ENCODE results near the gene OR6A2. TPM values are rescaled to one million over a fixed set of nuclear protein-coding genes. Genes with fewer than 3 reads are reported as not detected.

Gene OR6A2
- total and polyA plus RNA-seq, 9 of the 15 experiments (the other 6 are each of a cell fraction or from before 2014, with no cell fraction given) = 0.04 to 0.69 (median 0.35) TPM; not detected in 2

DNA sequence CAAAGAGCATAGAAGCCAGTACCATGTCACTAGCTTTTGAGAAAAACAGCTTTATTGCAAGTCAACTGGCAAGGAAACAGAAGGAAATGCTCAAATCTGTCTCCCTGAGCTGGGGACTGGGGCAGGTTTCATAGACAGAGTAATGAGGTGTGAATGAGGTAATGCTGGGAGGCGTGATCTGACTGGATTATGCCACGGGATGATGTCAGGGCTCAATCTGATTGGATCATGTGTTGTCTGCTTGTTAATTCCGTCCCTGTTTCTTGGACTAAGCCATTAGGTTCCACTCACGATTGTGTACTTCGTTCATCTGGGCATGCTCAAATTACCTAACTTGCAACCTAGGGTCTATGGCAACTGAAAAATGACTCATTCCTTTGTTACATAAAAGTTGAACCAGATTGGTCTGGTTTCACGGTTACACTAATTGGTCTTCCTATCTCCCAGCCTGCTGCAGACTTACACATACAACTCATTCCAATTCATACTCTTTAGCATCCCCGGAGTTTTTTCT, 25.8 kb upstream of the OR6A2 start (continued):
- TF ChIP-seq, protein P1, sequence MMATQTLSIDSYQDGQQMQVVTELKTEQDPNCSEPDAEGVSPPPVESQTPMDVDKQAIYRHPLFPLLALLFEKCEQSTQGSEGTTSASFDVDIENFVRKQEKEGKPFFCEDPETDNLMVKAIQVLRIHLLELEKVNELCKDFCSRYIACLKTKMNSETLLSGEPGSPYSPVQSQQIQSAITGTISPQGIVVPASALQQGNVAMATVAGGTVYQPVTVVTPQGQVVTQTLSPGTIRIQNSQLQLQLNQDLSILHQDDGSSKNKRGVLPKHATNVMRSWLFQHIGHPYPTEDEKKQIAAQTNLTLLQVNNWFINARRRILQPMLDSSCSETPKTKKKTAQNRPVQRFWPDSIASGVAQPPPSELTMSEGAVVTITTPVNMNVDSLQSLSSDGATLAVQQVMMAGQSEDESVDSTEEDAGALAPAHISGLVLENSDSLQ (IDR thresholded peaks at IDR 0.05) = peak; percentile 16; the same call in 1 of the 2 replicates
- TF ChIP-seq JUND (IDR thresholded peaks at IDR 0.05; ENCODE audit: borderline replicate concordance, low read depth, low read length) (peak; percentile 71; the same call in 1 of the 2 replicates), JUND (tag; IDR thresholded peaks at IDR 0.05; ENCODE audit: borderline replicate concordance, low read depth, low read length) (peak; percentile 69; the same call in 2 of the 3 replicates), TGIF2 (CRISPR knock-in tag; IDR thresholded peaks at IDR 0.05) (no peak), RFX1 (IDR thresholded peaks at IDR 0.05) (peak; percentile 40), ZEB2 (IDR thresholded peaks at IDR 0.05) (peak; percentile 54; the same call in 1 of the 2 replicates), NR2F6 (CRISPR knock-in tag; IDR thresholded peaks at IDR 0.05) (no peak), NRF1 (conservative IDR thresholded peaks at IDR 0.05 in 1 of 2, IDR thresholded peaks at IDR 0.05 in 1 of 2) (peak; percentile 44 to 55), ZNF583 (CRISPR knock-in tag; IDR thresholded peaks at IDR 0.05) (no peak), TBL1XR1 (IDR thresholded peaks at IDR 0.05; ENCODE audit: low read length in 2 of 2) (no peak), BMI1 (IDR thresholded peaks at IDR 0.05; ENCODE audit: low read length) (no peak), ATF7 (IDR thresholded peaks at IDR 0.05) (peak; percentile 94), BRF1 (IDR thresholded peaks at IDR 0.05; ENCODE audit: borderline replicate concordance, extremely low read depth, insufficient read length) (no peak), SOX6 (IDR thresholded peaks at IDR 0.05) (0 out of 2 replicates have a peak, but pooled peaks have one; percentile 55), XRCC5 (IDR thresholded peaks at IDR 0.05; ENCODE audit: low read depth, low read length) (no peak), GABPA (tag; conservative IDR thresholded peaks at IDR 0.05; ENCODE audit: low read depth) (0 out of 2 replicates have a peak, but pooled peaks have one; percentile 13), SNIP1 (IDR thresholded peaks at IDR 0.05; ENCODE audit: low read depth) (no peak), NCOA1 (IDR thresholded peaks at IDR 0.05; ENCODE audit: low read depth) (peak; percentile 47; the same call in 1 of the 2 replicates)
- TF ChIP-seq, protein P2, sequence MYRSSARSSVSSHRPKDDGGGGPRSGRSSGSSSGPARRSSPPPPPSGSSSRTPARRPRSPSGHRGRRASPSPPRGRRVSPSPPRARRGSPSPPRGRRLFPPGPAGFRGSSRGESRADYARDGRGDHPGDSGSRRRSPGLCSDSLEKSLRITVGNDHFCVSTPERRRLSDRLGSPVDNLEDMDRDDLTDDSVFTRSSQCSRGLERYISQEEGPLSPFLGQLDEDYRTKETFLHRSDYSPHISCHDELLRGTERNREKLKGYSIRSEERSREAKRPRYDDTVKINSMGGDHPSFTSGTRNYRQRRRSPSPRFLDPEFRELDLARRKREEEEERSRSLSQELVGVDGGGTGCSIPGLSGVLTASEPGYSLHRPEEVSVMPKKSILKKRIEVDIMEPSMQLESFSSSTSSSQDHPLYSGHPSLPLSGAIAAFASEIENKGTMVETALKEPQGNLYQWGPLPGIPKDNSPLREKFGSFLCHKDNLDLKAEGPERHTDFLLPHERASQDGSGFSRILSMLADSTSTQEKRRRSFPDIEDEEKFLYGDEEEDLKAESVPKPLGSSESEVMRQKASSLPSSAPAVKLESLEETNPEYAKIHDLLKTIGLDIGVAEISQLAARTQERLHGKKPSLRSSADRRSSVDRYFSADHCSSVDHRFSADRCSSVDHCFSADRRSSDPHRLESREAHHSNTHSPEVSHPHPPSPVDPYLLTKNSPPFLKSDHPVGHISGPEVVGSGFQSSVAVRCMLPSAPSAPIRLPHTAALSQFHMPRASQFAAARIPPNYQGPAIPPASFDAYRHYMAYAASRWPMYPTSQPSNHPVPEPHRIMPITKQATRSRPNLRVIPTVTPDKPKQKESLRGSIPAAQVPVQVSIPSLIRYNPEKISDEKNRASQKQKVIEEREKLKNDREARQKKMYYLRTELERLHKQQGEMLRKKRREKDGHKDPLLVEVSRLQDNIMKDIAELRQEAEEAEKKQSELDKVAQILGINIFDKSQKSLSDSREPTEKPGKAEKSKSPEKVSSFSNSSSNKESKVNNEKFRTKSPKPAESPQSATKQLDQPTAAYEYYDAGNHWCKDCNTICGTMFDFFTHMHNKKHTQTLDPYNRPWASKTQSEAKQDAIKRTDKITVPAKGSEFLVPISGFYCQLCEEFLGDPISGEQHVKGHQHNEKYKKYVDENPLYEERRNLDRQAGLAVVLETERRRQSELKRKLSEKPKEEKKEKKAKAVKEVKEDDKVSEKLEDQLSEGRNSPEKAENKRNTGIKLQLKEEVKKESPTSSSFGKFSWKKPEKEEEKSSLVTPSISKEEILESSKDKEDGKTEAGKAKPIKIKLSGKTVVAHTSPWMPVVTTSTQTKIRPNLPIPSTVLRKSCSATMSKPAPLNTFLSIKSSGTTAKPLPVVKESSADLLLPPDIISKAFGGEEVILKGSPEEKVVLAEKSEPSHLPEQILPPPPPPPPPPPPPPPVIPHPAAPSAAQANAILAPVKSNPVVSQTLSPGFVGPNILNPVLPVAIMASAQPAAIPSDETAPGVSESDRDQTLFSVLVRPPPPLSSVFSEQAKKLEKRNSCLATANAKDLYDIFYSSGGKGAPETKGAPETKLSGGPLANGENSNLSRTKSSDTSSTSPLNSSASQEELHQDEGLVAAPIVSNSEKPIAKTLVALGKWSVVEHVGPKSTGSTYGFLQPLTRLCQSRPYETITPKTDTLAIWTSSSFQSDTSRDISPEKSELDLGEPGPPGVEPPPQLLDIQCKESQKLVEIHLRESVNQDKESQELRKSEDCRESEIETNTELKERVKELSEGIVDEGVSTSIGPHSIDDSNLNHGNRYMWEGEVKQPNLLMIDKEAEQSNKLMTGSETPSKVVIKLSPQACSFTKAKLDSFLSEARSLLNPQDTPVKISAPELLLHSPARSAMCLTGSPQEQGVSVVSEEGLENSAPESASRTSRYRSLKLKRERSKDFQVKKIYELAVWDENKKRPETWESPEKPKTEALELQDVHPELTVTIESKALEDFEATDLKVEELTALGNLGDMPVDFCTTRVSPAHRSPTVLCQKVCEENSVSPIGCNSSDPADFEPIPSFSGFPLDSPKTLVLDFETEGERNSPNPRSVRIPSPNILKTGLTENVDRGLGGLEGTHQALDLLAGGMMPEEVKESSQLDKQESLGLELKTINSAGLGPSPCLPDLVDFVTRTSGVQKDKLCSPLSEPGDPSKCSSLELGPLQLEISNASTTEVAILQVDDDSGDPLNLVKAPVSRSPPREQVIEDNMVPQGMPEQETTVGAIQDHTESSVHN (IDR thresholded peaks at IDR 0.05; ENCODE audit: borderline replicate concordance in 1 of 2, low read depth in 1 of 2) = peak in 1 of 2 experiments; percentile 62; a peak in 1 of 4 replicates
- TF ChIP-seq, protein P3, sequence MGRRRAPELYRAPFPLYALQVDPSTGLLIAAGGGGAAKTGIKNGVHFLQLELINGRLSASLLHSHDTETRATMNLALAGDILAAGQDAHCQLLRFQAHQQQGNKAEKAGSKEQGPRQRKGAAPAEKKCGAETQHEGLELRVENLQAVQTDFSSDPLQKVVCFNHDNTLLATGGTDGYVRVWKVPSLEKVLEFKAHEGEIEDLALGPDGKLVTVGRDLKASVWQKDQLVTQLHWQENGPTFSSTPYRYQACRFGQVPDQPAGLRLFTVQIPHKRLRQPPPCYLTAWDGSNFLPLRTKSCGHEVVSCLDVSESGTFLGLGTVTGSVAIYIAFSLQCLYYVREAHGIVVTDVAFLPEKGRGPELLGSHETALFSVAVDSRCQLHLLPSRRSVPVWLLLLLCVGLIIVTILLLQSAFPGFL (CRISPR knock-in tag; IDR thresholded peaks at IDR 0.05) = 0 out of 2 replicates have a peak, but pooled peaks have one; percentile 50
